ENCODE results near the gene VDR.

GRCh38 chr12:47856721-47857575 is 47.8 kb downstream of the VDR start:
- TF ChIP-seq, protein P1, sequence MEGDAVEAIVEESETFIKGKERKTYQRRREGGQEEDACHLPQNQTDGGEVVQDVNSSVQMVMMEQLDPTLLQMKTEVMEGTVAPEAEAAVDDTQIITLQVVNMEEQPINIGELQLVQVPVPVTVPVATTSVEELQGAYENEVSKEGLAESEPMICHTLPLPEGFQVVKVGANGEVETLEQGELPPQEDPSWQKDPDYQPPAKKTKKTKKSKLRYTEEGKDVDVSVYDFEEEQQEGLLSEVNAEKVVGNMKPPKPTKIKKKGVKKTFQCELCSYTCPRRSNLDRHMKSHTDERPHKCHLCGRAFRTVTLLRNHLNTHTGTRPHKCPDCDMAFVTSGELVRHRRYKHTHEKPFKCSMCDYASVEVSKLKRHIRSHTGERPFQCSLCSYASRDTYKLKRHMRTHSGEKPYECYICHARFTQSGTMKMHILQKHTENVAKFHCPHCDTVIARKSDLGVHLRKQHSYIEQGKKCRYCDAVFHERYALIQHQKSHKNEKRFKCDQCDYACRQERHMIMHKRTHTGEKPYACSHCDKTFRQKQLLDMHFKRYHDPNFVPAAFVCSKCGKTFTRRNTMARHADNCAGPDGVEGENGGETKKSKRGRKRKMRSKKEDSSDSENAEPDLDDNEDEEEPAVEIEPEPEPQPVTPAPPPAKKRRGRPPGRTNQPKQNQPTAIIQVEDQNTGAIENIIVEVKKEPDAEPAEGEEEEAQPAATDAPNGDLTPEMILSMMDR (IDR thresholded peaks at IDR 0.05): no peak
- TF ChIP-seq POLR2AphosphoS5 (IDR thresholded peaks at IDR 0.05): no peak
